Prostate gland (tissue), 2 donors: Measurements from ENCODE around the gene NCKIPSD. TPM values are rescaled to one million over a fixed set of nuclear protein-coding genes. Genes with fewer than 3 reads are reported as not detected.

Experiments used
- DNase-seq: peaks from one replicate; pipeline ENCODE4 v3.0.0-alpha.2; 2019; ENCODE audit warnings: low spot score
- H3K27ac ChIP-seq, 2 donors: fragments of 200-600 bp; sonication (generic); 2 replicates each; pipeline ENCODE4 v1.5.1; 2017 to 2019
- H3K27me3 ChIP-seq: fragments of 200-600 bp; sonication (generic); replicated peaks from 2 replicates; pipeline ENCODE4 v1.5.1; 2019; ENCODE audit not compliant: insufficient read depth
- H3K36me3 ChIP-seq, 2 donors: fragments of 200-600 bp; sonication (generic); 1 replicate in 1 of 2; 2 replicates in 1 of 2; pipeline versions ENCODE4 v1.5.1 to v1.8.1; 2017 to 2019
- H3K4me1 ChIP-seq: fragments of 200-600 bp; sonication (generic); replicated peaks from 2 replicates; pipeline ENCODE4 v1.5.1; 2019
- H3K4me3 ChIP-seq, 2 donors: fragments of 200-600 bp; sonication (generic); 2 replicates each; pipeline ENCODE4 v1.5.1; 2017 to 2019
- H3K9me3 ChIP-seq: fragments of 200-600 bp; sonication (generic); 2 replicates; pipeline ENCODE4 v1.5.1; 2017
- POLR2A ChIP-seq: fragments of 450-650 bp; IDR thresholded peaks from one replicate; pipeline ENCODE4 v1.6.1; 2016; ENCODE audit warnings: antibody characterized with exemption, mild to moderate bottlenecking
- POLR2AphosphoS5 ChIP-seq: sonication (generic); formaldehyde crosslinking; IDR thresholded peaks from one replicate; pipeline ENCODE4 v1.6.1; 2017; ENCODE audit warnings: antibody characterized with exemption
- WGBS: methylation state at CpG from one replicate; pipeline ENCODE4 v1.1.5; 2018; 5-methylcytosine and 5-hydroxymethylcytosine counted together
- intact Hi-C: fragments of 100-400 bp; cut with DNase I; formaldehyde crosslinking; loops from one replicate; pipeline ENCODE4 v1.14.2; 2022
- total RNA-seq, 2 donors: library from RNA; depleted of rRNA; stranded (reverse); fragments of >200 nt; gene quantifications; one replicate each; pipeline ENCODE4 v1.1.0, GENCODE V29; 2016
- TF ChIP-seq, protein P1 (sequence below), 4 experiments: fragments of 200-600 bp in 2 of 4; fragments of 450-650 bp in 2 of 4; sonication (generic) in 2 of 4; IDR thresholded peaks; 1 replicate in 3 of 4; 2 replicates in 1 of 4; pipeline ENCODE4 v1.5.1; 2016 to 2019; ENCODE audit warnings: antibody characterized with exemption in 4 of 4, mild to moderate bottlenecking in 2 of 4, moderate library complexity in 2 of 4

NCKIPSD gene
- total RNA-seq, 2 donors from 2014 or later: 32.9 to 83.3 TPM

GRCh38 chr3:48698891-48699290 is 13.2 kb upstream of the NCKIPSD start:
- DNase-seq: no peak
- H3K4me1 ChIP-seq: peaks cover 5% of the 10 kb centered on the region
- H3K27me3 ChIP-seq: no peaks in the 10 kb centered on the region
- no peaks in the 10 kb centered on the region for H3K9me3 ChIP-seq
- WGBS: 91% methylated on average over 8 of the region's 8 CpGs
- TF ChIP-seq POLR2AphosphoS5 (no peak), POLR2A (no peak)
- TF ChIP-seq, protein P1, sequence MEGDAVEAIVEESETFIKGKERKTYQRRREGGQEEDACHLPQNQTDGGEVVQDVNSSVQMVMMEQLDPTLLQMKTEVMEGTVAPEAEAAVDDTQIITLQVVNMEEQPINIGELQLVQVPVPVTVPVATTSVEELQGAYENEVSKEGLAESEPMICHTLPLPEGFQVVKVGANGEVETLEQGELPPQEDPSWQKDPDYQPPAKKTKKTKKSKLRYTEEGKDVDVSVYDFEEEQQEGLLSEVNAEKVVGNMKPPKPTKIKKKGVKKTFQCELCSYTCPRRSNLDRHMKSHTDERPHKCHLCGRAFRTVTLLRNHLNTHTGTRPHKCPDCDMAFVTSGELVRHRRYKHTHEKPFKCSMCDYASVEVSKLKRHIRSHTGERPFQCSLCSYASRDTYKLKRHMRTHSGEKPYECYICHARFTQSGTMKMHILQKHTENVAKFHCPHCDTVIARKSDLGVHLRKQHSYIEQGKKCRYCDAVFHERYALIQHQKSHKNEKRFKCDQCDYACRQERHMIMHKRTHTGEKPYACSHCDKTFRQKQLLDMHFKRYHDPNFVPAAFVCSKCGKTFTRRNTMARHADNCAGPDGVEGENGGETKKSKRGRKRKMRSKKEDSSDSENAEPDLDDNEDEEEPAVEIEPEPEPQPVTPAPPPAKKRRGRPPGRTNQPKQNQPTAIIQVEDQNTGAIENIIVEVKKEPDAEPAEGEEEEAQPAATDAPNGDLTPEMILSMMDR (IDR thresholded peaks at IDR 0.05): no peak
- H3K27ac ChIP-seq: no peak overlapping the region
- no peak overlapping the region for H3K4me3 ChIP-seq
- no peaks in the 10 kb centered on the region for H3K36me3 ChIP-seq
- intact Hi-C loops: no loop called here

GRCh38 chr3:48697952-48698351 is 12.2 kb upstream of the NCKIPSD start:
- no peak overlapping the region for H3K4me3 ChIP-seq
- TF ChIP-seq, protein P1 (IDR thresholded peaks at IDR 0.05): no peak
- TF ChIP-seq POLR2A: no peak
- TF ChIP-seq POLR2AphosphoS5: no peak
- no peaks in the 10 kb centered on the region for H3K36me3 ChIP-seq
- no peak overlapping the region for H3K27ac ChIP-seq
- peaks cover 5% of the 10 kb centered on the region for H3K4me1 ChIP-seq
- H3K27me3 ChIP-seq: no peaks in the 10 kb centered on the region
- DNase-seq: no peak
- no peaks in the 10 kb centered on the region for H3K9me3 ChIP-seq
- intact Hi-C loops: no loop called here
- WGBS: 76% methylated on average over 3 of the region's 3 CpGs

DNA sequence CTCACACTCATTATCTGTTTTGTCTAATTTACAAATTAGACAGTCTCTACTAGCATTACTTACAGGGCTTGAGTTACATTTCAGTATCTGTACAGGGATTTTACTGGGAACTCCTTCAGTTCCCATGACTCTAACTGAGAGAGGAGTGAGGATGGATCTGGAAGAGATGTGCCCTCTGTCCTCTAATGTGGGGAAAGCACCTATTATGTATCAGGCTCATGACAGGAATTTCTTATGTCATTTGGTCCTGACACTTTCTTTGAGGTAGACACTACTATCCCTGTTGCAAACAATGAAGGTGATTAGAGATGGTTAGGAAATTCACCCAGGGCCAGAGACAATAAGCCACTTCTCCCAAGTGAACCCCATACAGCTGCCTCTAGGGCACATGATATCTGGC is 10.9 kb upstream of the NCKIPSD start:
- H3K4me3 ChIP-seq: no peak overlapping the region
- H3K36me3 ChIP-seq: peaks cover 0 to 8% of the 10 kb centered on the region in 2 donors
- no peak for DNase-seq
- TF ChIP-seq POLR2A: no peak
- TF ChIP-seq, protein P1 (IDR thresholded peaks at IDR 0.05): no peak
- no peak for TF ChIP-seq POLR2AphosphoS5
- peaks cover 5% of the 10 kb centered on the region for H3K4me1 ChIP-seq
- H3K9me3 ChIP-seq: no peaks in the 10 kb centered on the region
- peak overlapping the region; percentile 74 to 76 for H3K27ac ChIP-seq
- no peaks in the 10 kb centered on the region for H3K27me3 ChIP-seq
- intact Hi-C loops: no loop called here

DNA sequence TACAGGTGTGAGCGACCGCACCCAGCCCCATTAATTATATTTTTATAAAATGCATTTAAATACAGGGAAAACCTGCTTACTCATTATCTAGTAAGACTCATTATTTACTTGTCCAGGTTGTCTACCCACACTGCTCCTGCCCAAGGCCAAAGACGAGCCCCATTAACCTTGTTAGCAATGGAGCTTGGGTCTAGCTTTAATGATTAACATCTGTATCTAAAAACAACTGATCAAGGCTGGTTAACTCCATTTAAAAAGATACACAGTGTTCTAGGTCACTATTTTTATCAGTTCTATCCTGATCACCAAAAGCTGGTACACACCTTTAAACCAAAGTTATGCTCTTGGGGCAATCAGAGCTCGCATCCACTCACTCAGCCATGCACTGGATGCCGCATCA is 10.4 kb upstream of the NCKIPSD start:
- H3K36me3 ChIP-seq: peaks cover 0 to 8% of the 10 kb centered on the region in 2 donors
- peaks cover 5% of the 10 kb centered on the region for H3K4me1 ChIP-seq
- H3K4me3 ChIP-seq: no peak overlapping the region
- TF ChIP-seq POLR2A (no peak), POLR2AphosphoS5 (no peak)
- TF ChIP-seq, protein P1 (IDR thresholded peaks at IDR 0.05): no peak
- no peaks in the 10 kb centered on the region for H3K27me3 ChIP-seq
- H3K27ac ChIP-seq: peak overlapping the region; percentile 74 to 76
- intact Hi-C loops: no loop called here
- 83% methylated on average over 5 of the region's 5 CpGs for WGBS
- H3K9me3 ChIP-seq: no peaks in the 10 kb centered on the region
- no peak for DNase-seq

DNA sequence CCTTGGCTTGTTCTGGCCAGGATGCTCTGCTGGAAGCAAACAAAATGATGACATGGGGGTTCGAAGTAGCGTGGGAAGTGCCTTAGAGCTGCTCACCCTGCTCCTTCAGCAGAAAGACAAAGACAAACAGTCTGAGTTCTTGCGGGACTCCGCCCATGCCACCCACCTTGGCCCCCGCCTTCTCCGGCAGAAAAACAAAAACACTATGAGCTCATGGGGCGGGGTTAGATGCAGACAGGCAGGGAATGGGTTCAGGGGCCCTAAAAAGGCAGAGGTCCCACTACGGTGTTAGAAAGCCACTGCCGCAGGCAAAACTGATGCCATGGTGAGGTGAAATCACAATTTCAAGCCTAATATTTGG is 9.7 kb upstream of the NCKIPSD start:
- intact Hi-C loops: no loop called here
- WGBS: 26% methylated on average over 9 of the region's 9 CpGs
- H3K36me3 ChIP-seq: peaks cover 0 to 8% of the 10 kb centered on the region in 2 donors
- DNase-seq: peak; percentile 47
- peaks cover 5% of the 10 kb centered on the region for H3K4me1 ChIP-seq
- H3K9me3 ChIP-seq: no peaks in the 10 kb centered on the region
- H3K27ac ChIP-seq: peak overlapping the region; percentile 74 to 76
- TF ChIP-seq, protein P1 (IDR thresholded peaks at IDR 0.05): no peak
- peak; percentile 21 for TF ChIP-seq POLR2AphosphoS5
- peak overlapping the region; percentile 20 to 27 for H3K4me3 ChIP-seq
- H3K27me3 ChIP-seq: no peaks in the 10 kb centered on the region
